Neural progenitor cell (in vitro differentiated cells): ENCODE measurements around the gene SMAD4.

ENCODE experiments used
- EZH2 ChIP-seq: fragments of 200-600 bp; sonication (generic); IDR thresholded peaks from 2 replicates; pipeline ENCODE4 v1.6.1; 2017; ENCODE audit warnings: antibody characterized with exemption, mild to moderate bottlenecking, moderate library complexity
- EZH2phosphoT487 ChIP-seq: fragments of 200-600 bp; sonication (generic); IDR thresholded peaks from 2 replicates; pipeline ENCODE4 v1.6.1; 2017; ENCODE audit warnings: antibody characterized with exemption
- TF ChIP-seq, protein P1 (sequence below): fragments of 200-600 bp; sonication (generic); IDR thresholded peaks from 2 replicates; pipeline ENCODE4 v1.5.1; 2017; ENCODE audit warnings: antibody characterized with exemption, mild to moderate bottlenecking

- TF ChIP-seq, protein P1, sequence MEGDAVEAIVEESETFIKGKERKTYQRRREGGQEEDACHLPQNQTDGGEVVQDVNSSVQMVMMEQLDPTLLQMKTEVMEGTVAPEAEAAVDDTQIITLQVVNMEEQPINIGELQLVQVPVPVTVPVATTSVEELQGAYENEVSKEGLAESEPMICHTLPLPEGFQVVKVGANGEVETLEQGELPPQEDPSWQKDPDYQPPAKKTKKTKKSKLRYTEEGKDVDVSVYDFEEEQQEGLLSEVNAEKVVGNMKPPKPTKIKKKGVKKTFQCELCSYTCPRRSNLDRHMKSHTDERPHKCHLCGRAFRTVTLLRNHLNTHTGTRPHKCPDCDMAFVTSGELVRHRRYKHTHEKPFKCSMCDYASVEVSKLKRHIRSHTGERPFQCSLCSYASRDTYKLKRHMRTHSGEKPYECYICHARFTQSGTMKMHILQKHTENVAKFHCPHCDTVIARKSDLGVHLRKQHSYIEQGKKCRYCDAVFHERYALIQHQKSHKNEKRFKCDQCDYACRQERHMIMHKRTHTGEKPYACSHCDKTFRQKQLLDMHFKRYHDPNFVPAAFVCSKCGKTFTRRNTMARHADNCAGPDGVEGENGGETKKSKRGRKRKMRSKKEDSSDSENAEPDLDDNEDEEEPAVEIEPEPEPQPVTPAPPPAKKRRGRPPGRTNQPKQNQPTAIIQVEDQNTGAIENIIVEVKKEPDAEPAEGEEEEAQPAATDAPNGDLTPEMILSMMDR: no peak
- no peak for TF ChIP-seq EZH2
- TF ChIP-seq EZH2phosphoT487: no peak
Observed at GRCh38 chr18:51089691-51090090, 59.7 kb downstream of the SMAD4 start.
